H1 (cell line): Measurements from ENCODE around the gene ELFN1. TPM values are rescaled to one million over a fixed set of nuclear protein-coding genes. Genes with fewer than 3 reads are reported as not detected.

Experiments used
- ASH2L ChIP-seq: fragments of 200-600, 300-600 bp; sonication (generic); IDR thresholded peaks from one replicate; pipeline ENCODE4 v1.7.1; 2017; ENCODE audit warnings: low read length
- BACH1 ChIP-seq: IDR thresholded peaks from 2 replicates; pipeline ENCODE4 v1.6.1; 2012; ENCODE audit warnings: low read length, improper control_type of control experiment
- CHD2 ChIP-seq: IDR thresholded peaks from 2 replicates; pipeline ENCODE4 v1.6.1; 2012; ENCODE audit warnings: low read length, improper control_type of control experiment
- HDAC6 ChIP-seq: IDR thresholded peaks from one replicate; pipeline ENCODE4 v1.7.1; 2012; ENCODE audit warnings: low read depth, mild to moderate bottlenecking, inconsistent platforms, low read length, moderate library complexity
- RXRA ChIP-seq: IDR thresholded peaks from 2 replicates; pipeline ENCODE4 v1.6.1; 2011; ENCODE audit warnings: low read depth, mild to moderate bottlenecking, low read length, moderate library complexity; ENCODE audit not compliant: insufficient read depth
- polyA plus RNA-seq, 7 experiments: library from polyadenylated mRNA; depleted of rRNA in 3 of 7; stranded (reverse) in 5 of 7; unstranded in 2 of 7; fragments of >200 nt in 5 of 7; fragments of 200-250 nt in 2 of 7; gene quantifications; 1 replicate in 5 of 7; 2 replicates in 1 of 7; 4 replicates in 1 of 7; pipeline versions ENCODE4 v1.2.1 to v1.2.3, GENCODE V29; 2011 to 2013; ENCODE audit warnings: missing spikeins in 2 of 7, mixed read lengths in 2 of 7
- total RNA-seq: library from RNA; stranded (reverse); fragmentation: NEBNext Ultra II Directional; extraction: Animal tissue kit (Norgen Biotek cat#: 25700); gene quantifications from 2 replicates; pipeline ENCODE4 v1.2.1, GENCODE V29; 2021
- TF ChIP-seq, protein P1 (sequence below): IDR thresholded peaks from 2 replicates; pipeline ENCODE4 v1.6.1; 2011; ENCODE audit warnings: low read depth, mild to moderate bottlenecking, low read length; ENCODE audit not compliant: insufficient read depth

The ELFN1 gene
- total and polyA plus RNA-seq, 2 of the 8 experiments (the other 6 are each of a cell fraction or from before 2014, with no cell fraction given) = 2.0 to 4.5 TPM

DNA sequence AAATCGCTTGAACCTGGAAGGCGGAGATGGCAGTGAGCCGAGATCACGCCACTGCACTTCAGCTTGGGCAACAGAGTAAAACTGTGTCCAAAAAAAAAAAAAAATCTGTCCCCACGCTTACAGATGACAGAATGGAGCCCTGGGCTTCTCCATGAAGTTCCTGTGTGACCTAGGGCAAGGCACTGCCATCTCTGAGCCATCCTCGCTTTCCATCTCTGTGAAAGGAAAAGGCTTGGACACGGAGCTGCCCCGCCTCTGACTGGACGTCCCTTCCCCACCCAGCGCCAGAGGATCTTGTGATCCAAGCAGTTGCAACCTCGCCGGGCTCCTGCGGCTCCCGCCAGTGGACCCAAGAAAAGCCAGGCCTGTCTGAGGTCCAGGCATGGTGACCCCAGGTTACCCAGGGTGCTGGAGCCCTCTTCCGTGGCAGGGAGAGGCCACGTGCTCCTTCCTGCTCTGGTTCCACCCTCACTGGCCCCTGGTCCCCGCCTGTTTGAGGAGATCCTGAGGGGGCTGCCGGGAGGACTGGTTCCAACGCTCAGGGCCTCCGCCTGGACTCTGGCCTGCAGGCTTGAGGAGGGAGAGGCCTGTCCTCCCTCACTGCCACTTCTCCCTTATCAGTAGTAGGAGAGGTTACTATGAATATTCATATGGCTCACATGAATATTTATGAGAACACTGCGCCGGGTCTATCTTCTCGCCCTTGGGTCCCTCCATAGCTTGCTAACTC lies 25.6 kb upstream of the ELFN1 start (continued):
- TF ChIP-seq CHD2 = no peak
- TF ChIP-seq BACH1 = no peak
- no peak for TF ChIP-seq ASH2L
- no peak for TF ChIP-seq HDAC6
- no peak for TF ChIP-seq RXRA
- TF ChIP-seq, protein P1, sequence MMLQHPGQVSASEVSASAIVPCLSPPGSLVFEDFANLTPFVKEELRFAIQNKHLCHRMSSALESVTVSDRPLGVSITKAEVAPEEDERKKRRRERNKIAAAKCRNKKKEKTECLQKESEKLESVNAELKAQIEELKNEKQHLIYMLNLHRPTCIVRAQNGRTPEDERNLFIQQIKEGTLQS = no peak
